ENCODE measurements around the gene PTPN4. TPM values are rescaled to one million over a fixed set of nuclear protein-coding genes. Genes with fewer than 3 reads are reported as not detected.

The PTPN4 gene
- total and polyA plus RNA-seq, 9 of the 15 experiments (the other 6 are each of a cell fraction or from before 2014, with no cell fraction given), result 5.0 to 32.8 (median 27.3) TPM

DNA sequence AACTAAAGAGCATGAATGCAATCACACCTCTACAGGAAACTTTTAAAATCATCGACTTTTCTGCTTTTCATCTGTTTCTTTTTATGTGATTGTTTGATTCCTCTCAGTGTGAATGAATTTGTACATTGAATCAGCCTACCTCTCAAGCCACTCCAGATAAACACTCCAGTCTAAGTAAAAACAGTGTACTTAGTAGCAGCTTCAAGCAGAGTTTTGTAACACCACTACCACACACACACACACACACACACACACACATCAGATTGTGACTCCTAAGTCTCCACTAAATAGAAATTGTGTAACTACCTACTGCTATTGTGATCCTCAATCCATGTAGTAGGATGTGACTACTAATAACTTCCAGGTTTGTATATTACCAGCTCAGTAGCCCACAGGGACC lies 187.8 kb downstream of the PTPN4 start:
- Histone ChIP-seq H3K79me2 (ENCODE audit: control insufficient read depth, insufficient read depth, low read length) (no peaks in the 10 kb centered on the region), H2AFZ (ENCODE audit: low read depth, low read length) (no peak overlapping the region), H3K36me3 (ENCODE audit: control insufficient read depth, insufficient read depth, low read length) (peaks cover 19% of the 10 kb centered on the region; the same call in 2 of the 3 replicates), H3K4me3 (no peak overlapping the region), H3K4me1 (replicated peaks in 1 of 2; ENCODE audit: control insufficient read depth in 2 of 2, insufficient read depth in 2 of 2, low read length in 2 of 2) (no peaks in the 10 kb centered on the region), H3K9me3 (replicated peaks; ENCODE audit: control insufficient read depth, insufficient read depth, low read depth, low read length) (no peaks in the 10 kb centered on the region), H3K27me3 (ENCODE audit: control insufficient read depth in 2 of 2, insufficient read depth in 2 of 2, low read length in 2 of 2) (no peaks in the 10 kb centered on the region), H3K9me1 (ENCODE audit: control insufficient read depth, insufficient read depth, low read length) (no peaks in the 10 kb centered on the region), H3K9ac (ENCODE audit: insufficient read depth in 1 of 2, low read depth in 2 of 2, low read length in 2 of 2) (no peak overlapping the region), H4K20me1 (replicated peaks; ENCODE audit: control insufficient read depth, insufficient read depth, low read length) (no peaks in the 10 kb centered on the region), H3K27ac (ENCODE audit: extremely low read depth, low read depth, low read length) (no peak overlapping the region), H3K4me2 (ENCODE audit: insufficient read depth, low read length) (no peak overlapping the region)
- WGBS (ENCODE audit: insufficient coverage, low coverage, missing lambda C conversion rate), result 83% methylated on average over 1 of the region's 1 CpG
- intact Hi-C loops (cut with micrococcal nuclease) (no loop called here), in situ Hi-C loops (cut with MboI) (no loop called here)
- ChIA-PET CTCF (ENCODE audit: low intra/inter-chr PET ratio) (no interaction called here), POLR2A (no interaction called here)
- FAIRE-seq, result no peak
- no TSS peak for BruUV-seq (replicated peaks)
- no peak for ATAC-seq
- TF ChIP-seq LCOR (CRISPR knock-in tag; IDR thresholded peaks at IDR 0.05) (no peak), ZNF75A (CRISPR knock-in tag; IDR thresholded peaks at IDR 0.05) (no peak), CXXC5 (CRISPR knock-in tag; IDR thresholded peaks at IDR 0.05) (no peak), PHB (CRISPR knock-in tag; IDR thresholded peaks at IDR 0.05) (no peak)
- no peak for DNase-seq (ENCODE audit: extremely low read depth in 1 of 4, low spot score in 3 of 4)

DNA sequence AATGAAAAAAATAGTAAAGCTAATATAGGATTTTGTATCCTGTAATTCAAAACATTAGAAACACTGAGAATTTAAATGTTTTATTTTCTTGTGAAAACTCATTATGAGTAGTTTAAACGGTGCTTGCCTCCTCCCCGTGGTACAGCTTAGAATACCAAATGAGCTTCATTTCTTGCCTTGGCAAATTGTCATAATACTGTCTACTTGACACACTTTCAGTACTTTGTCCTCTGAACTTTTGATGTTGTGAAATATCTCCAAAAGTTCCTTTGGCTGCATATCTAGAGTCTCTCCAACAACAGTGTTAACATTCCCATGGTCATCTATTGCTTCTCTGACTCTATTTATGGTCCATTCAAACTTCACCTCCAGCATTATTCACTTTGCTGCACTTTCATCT lies 191.2 kb downstream of the PTPN4 start:
- no peak overlapping the region for H2AFZ ChIP-seq (ENCODE audit: low read depth, low read length)
- no peak overlapping the region for H3K4me3 ChIP-seq
- H4K20me1 ChIP-seq (replicated peaks; ENCODE audit: control insufficient read depth, insufficient read depth, low read length), result no peaks in the 10 kb centered on the region
- POLR2A ChIA-PET, result no interaction called here
- in situ Hi-C loops (cut with MboI), result no loop called here
- H3K4me1 ChIP-seq (replicated peaks in 1 of 2; ENCODE audit: control insufficient read depth in 2 of 2, insufficient read depth in 2 of 2, low read length in 2 of 2), result no peaks in the 10 kb centered on the region
- H3K4me2 ChIP-seq (ENCODE audit: insufficient read depth, low read length), result no peak overlapping the region
- H3K9me3 ChIP-seq (replicated peaks; ENCODE audit: control insufficient read depth, insufficient read depth, low read depth, low read length), result no peaks in the 10 kb centered on the region
- intact Hi-C loops (cut with micrococcal nuclease), result no loop called here
- H3K27ac ChIP-seq (ENCODE audit: extremely low read depth, low read depth, low read length), result no peak overlapping the region
- DNase-seq (ENCODE audit: extremely low read depth in 1 of 4, low spot score in 3 of 4) (no peak), ATAC-seq (no peak), FAIRE-seq (no peak)
- peaks cover 30% of the 10 kb centered on the region; the same call in 2 of the 3 replicates for H3K36me3 ChIP-seq (ENCODE audit: control insufficient read depth, insufficient read depth, low read length)
- H3K9me1 ChIP-seq (ENCODE audit: control insufficient read depth, insufficient read depth, low read length), result no peaks in the 10 kb centered on the region
- no TSS peak for BruUV-seq (replicated peaks)
- WGBS (ENCODE audit: insufficient coverage, low coverage, missing lambda C conversion rate), result 94% methylated on average over 2 of the region's 2 CpGs
- CTCF ChIA-PET (ENCODE audit: low intra/inter-chr PET ratio), result no interaction called here
- no peak overlapping the region for H3K9ac ChIP-seq (ENCODE audit: insufficient read depth in 1 of 2, low read depth in 2 of 2, low read length in 2 of 2)
- no peaks in the 10 kb centered on the region for H3K79me2 ChIP-seq (ENCODE audit: control insufficient read depth, insufficient read depth, low read length)
- TF ChIP-seq CEBPB (tag; IDR thresholded peaks at IDR 0.05) (0 out of 2 replicates have a peak, but pooled peaks have one; percentile 8), RFX5 (IDR thresholded peaks at IDR 0.05; ENCODE audit: low read depth, low read length) (no peak), ESRRA (IDR thresholded peaks at IDR 0.05; ENCODE audit: borderline replicate concordance, low read depth) (no peak), SUPT5H (IDR thresholded peaks at IDR 0.05) (no peak), HMG20A (CRISPR knock-in tag; conservative IDR thresholded peaks at IDR 0.05) (no peak)
- TF ChIP-seq, protein P1, sequence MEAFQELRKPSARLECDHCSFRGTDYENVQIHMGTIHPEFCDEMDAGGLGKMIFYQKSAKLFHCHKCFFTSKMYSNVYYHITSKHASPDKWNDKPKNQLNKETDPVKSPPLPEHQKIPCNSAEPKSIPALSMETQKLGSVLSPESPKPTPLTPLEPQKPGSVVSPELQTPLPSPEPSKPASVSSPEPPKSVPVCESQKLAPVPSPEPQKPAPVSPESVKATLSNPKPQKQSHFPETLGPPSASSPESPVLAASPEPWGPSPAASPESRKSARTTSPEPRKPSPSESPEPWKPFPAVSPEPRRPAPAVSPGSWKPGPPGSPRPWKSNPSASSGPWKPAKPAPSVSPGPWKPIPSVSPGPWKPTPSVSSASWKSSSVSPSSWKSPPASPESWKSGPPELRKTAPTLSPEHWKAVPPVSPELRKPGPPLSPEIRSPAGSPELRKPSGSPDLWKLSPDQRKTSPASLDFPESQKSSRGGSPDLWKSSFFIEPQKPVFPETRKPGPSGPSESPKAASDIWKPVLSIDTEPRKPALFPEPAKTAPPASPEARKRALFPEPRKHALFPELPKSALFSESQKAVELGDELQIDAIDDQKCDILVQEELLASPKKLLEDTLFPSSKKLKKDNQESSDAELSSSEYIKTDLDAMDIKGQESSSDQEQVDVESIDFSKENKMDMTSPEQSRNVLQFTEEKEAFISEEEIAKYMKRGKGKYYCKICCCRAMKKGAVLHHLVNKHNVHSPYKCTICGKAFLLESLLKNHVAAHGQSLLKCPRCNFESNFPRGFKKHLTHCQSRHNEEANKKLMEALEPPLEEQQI (IDR thresholded peaks at IDR 0.05), result no peak
- TF ChIP-seq, protein P2, sequence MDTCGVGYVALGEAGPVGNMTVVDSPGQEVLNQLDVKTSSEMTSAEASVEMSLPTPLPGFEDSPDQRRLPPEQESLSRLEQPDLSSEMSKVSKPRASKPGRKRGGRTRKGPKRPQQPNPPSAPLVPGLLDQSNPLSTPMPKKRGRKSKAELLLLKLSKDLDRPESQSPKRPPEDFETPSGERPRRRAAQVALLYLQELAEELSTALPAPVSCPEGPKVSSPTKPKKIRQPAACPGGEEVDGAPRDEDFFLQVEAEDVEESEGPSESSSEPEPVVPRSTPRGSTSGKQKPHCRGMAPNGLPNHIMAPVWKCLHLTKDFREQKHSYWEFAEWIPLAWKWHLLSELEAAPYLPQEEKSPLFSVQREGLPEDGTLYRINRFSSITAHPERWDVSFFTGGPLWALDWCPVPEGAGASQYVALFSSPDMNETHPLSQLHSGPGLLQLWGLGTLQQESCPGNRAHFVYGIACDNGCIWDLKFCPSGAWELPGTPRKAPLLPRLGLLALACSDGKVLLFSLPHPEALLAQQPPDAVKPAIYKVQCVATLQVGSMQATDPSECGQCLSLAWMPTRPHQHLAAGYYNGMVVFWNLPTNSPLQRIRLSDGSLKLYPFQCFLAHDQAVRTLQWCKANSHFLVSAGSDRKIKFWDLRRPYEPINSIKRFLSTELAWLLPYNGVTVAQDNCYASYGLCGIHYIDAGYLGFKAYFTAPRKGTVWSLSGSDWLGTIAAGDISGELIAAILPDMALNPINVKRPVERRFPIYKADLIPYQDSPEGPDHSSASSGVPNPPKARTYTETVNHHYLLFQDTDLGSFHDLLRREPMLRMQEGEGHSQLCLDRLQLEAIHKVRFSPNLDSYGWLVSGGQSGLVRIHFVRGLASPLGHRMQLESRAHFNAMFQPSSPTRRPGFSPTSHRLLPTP (IDR thresholded peaks at IDR 0.05; ENCODE audit: borderline replicate concordance, extremely low read depth, insufficient read length), result no peak
- H3K27me3 ChIP-seq (ENCODE audit: control insufficient read depth in 2 of 2, insufficient read depth in 2 of 2, low read length in 2 of 2), result no peaks in the 10 kb centered on the region

All from K562 (cell line).